GM21786 (cell line): Measurements from ENCODE around the gene ZNF790.

Source experiments
- ATAC-seq: cut with Tn5 transposase; IDR thresholded peaks from one replicate; pipeline ENCODE4 v1.9.1; 2021; ENCODE audit not compliant: unreplicated experiment

ZNF790 gene

DNA sequence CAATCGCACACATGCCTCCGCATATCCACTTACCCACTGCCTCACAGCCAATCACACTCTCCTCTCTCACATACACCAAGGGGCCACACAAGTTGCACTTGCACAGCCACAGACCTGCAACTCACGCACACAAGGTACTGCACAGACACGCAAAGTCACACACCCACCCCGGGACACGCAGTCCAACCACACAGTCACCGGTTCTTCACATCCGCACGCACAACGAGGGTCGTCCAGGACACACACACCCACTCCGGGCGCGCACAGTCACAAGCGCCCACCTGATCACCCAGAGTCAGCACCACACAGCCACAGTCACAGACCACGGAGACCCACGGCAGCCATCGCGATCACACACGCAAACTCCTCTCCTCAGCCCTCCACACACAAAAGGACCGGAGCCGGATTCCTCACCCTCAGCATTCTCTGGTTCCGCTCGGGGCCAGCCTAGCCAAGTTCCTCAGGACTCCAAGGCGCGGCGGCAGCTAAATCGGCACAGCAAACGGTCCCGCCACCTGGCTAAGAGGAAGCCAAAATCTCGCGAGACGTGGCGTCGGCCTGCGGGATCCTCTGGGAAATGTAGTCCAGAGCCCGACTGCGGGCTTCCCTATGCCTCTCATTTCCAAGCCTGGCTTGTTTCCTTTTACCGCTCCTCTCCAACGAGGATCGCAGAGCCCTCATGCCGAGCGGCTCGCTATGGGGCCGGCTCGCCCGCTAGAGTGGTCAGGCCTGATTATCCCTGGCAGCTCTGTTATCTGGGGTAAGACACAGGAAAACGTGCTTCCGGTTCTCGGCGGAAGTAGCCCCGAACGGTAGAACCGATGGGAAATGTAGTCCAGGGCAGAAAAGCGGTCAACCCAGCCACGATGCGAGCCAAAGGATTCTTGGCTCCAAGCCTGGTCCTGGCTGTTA, 65.6 kb downstream of the ZNF790 start, which contains the start of gene ZNF850:
Gene ZNF850, minus strand, starts transcription at position 497 of the 912 bp plus-strand sequence. CDS start 10,201 bp downstream, outside the sequence.
- ATAC-seq = peak; percentile 88

DNA sequence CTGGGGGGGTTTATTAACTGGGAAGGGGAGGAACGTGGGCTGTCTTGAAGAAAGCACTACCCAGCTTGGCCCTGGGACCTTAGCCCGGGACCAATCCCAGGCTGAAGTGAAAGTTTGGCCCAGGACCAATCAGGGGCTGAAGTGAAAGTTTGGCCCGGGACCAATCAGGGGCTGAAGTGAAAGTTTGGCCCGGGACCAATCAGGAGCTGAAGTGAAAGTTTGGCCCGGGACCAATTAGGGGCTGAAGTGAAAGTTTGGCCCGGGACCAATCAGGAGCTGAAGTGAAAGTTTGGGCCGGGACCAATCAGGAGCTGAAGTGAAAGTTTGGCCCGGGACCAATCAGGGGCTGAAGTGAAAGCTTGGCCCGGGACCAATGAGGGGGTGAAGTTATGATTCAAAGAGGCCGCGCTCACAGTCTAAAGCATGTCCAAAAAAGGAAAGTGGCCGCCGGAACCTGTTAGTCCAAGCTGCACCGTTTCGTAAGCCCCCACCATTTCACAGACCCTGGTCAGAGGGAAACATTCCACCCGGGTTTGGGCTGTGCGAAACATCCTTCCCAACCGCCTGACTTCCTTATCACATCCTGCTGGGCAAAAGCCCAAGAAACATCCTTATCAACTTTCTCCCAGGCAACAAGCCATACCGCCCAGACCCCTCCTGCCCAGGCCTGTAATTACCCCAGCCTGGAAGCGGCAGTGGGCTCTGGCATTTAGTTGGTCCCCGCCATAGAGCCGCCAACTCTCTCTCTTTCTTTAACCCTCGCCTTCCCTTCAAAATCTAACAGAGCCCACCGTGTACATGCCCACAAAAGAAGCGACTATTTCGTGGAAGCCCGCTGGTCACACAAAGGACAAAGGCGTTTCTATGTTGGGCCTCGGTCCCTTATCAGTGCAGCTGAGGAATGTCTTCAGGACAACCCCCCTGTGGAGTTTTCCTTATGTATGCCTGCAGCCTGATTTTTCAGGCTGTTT, 66.6 kb downstream of the ZNF790 start:
- peak; percentile 40 for ATAC-seq
